OCI-LY1 (cell line): ENCODE data around the gene ITM2B.

ENCODE experiments used
- CTCF ChIP-seq: fragments of 200-600 bp; sonication (generic), shearing (Covaris generic); IDR thresholded peaks from 2 replicates; pipeline ENCODE4 v1.5.1; 2017; ENCODE audit warnings: mild to moderate bottlenecking, antibody characterized with exemption, low read length, moderate library complexity, mixed read lengths
- EZH2 ChIP-seq: fragments of 200-600 bp; sonication (generic), shearing (Covaris generic); IDR thresholded peaks from 2 replicates; pipeline ENCODE4 v1.8.0; 2017; ENCODE audit warnings: borderline replicate concordance, mixed run types, mild to moderate bottlenecking, antibody characterized with exemption, low read length, moderate library complexity, mixed read lengths

- TF ChIP-seq CTCF (no peak), EZH2 (no peak)
These were observed 33.1 kb downstream of the ITM2B start for GRCh38 chr13:48266150-48266549.
